ENCODE data around the gene TIAM1. TPM values are rescaled to one million over a fixed set of nuclear protein-coding genes. Genes with fewer than 3 reads are reported as not detected.

Gene TIAM1
- total RNA-seq, 1 donor from 2014 or later = 41.3 TPM

- H3K4me1 ChIP-seq = peaks cover 9% of the 10 kb centered on the region
- no peaks in the 10 kb centered on the region for H3K27me3 ChIP-seq
- H3K9me3 ChIP-seq = no peaks in the 10 kb centered on the region
- H3K36me3 ChIP-seq = no peaks in the 10 kb centered on the region
- no peak for TF ChIP-seq POLR2A (IDR thresholded peaks at IDR 0.05)
- TF ChIP-seq CTCF (IDR thresholded peaks at IDR 0.05) = no peak
- no peak for TF ChIP-seq POLR2AphosphoS5 (IDR thresholded peaks at IDR 0.05; ENCODE audit: insufficient read depth in 1 of 2, low read depth in 1 of 2)
- intact Hi-C loops (cut with DNase I) = no loop called here
- H3K4me3 ChIP-seq = no peak overlapping the region
- no peak for DNase-seq (ENCODE audit: extremely low spot score in 2 of 2)
- no peak overlapping the region for H3K27ac ChIP-seq
Observed at GRCh38 chr21:31279986-31280385, 64.1 kb downstream of the TIAM1 start.

- H3K4me3 ChIP-seq = no peak overlapping the region
- intact Hi-C loops (cut with DNase I) = no loop called here
- H3K27me3 ChIP-seq = no peaks in the 10 kb centered on the region
- DNase-seq (ENCODE audit: extremely low spot score in 2 of 2) = no peak
- no peak overlapping the region for H3K27ac ChIP-seq
- no peaks in the 10 kb centered on the region for H3K9me3 ChIP-seq
- TF ChIP-seq POLR2AphosphoS5 (IDR thresholded peaks at IDR 0.05; ENCODE audit: insufficient read depth in 1 of 2, low read depth in 1 of 2) (no peak), CTCF (IDR thresholded peaks at IDR 0.05) (no peak), POLR2A (IDR thresholded peaks at IDR 0.05) (no peak)
- no peaks in the 10 kb centered on the region for H3K36me3 ChIP-seq
- H3K4me1 ChIP-seq = peaks cover 2% of the 10 kb centered on the region
Observed at GRCh38 chr21:31279214-31279613, 64.8 kb downstream of the TIAM1 start.

GRCh38 chr21:31278511-31279130, 65.4 kb downstream of the TIAM1 start:
- Histone ChIP-seq H3K4me1 (no peaks in the 10 kb centered on the region), H3K36me3 (no peaks in the 10 kb centered on the region), H3K27me3 (no peaks in the 10 kb centered on the region), H3K9me3 (no peaks in the 10 kb centered on the region), H3K27ac (no peak overlapping the region), H3K4me3 (no peak overlapping the region)
- no peak for DNase-seq (ENCODE audit: extremely low spot score in 2 of 2)
- intact Hi-C loops (cut with DNase I) = no loop called here
- TF ChIP-seq POLR2AphosphoS5 (IDR thresholded peaks at IDR 0.05; ENCODE audit: insufficient read depth in 1 of 2, low read depth in 1 of 2) (no peak), POLR2A (IDR thresholded peaks at IDR 0.05) (no peak), CTCF (IDR thresholded peaks at IDR 0.05) (no peak)

- TF ChIP-seq POLR2A (IDR thresholded peaks at IDR 0.05) = no peak
- no peaks in the 10 kb centered on the region for H3K4me1 ChIP-seq
- H3K9me3 ChIP-seq = no peaks in the 10 kb centered on the region
- H3K4me3 ChIP-seq = no peak overlapping the region
- H3K27me3 ChIP-seq = no peaks in the 10 kb centered on the region
- H3K36me3 ChIP-seq = no peaks in the 10 kb centered on the region
- no peak for DNase-seq (ENCODE audit: extremely low spot score in 2 of 2)
- intact Hi-C loops (cut with DNase I) = no loop called here
- H3K27ac ChIP-seq = no peak overlapping the region
Observed at GRCh38 chr21:31276663-31277062, 67.4 kb downstream of the TIAM1 start.

- H3K4me3 ChIP-seq = no peak overlapping the region
- H3K27ac ChIP-seq = no peak overlapping the region
- TF ChIP-seq CTCF (IDR thresholded peaks at IDR 0.05) (no peak), POLR2AphosphoS5 (IDR thresholded peaks at IDR 0.05; ENCODE audit: insufficient read depth in 1 of 2, low read depth in 1 of 2) (no peak), POLR2A (IDR thresholded peaks at IDR 0.05) (no peak)
- DNase-seq (ENCODE audit: extremely low spot score in 2 of 2) = no peak
- no peaks in the 10 kb centered on the region for H3K4me1 ChIP-seq
- H3K27me3 ChIP-seq = no peaks in the 10 kb centered on the region
- no peaks in the 10 kb centered on the region for H3K9me3 ChIP-seq
- intact Hi-C loops (cut with DNase I) = no loop called here
- H3K36me3 ChIP-seq = no peaks in the 10 kb centered on the region
Observed at GRCh38 chr21:31275901-31276300, 68.2 kb downstream of the TIAM1 start.

Measured in vagina (tissue), 2 donors.